ENCODE data around the gene WNT9A.

DNA sequence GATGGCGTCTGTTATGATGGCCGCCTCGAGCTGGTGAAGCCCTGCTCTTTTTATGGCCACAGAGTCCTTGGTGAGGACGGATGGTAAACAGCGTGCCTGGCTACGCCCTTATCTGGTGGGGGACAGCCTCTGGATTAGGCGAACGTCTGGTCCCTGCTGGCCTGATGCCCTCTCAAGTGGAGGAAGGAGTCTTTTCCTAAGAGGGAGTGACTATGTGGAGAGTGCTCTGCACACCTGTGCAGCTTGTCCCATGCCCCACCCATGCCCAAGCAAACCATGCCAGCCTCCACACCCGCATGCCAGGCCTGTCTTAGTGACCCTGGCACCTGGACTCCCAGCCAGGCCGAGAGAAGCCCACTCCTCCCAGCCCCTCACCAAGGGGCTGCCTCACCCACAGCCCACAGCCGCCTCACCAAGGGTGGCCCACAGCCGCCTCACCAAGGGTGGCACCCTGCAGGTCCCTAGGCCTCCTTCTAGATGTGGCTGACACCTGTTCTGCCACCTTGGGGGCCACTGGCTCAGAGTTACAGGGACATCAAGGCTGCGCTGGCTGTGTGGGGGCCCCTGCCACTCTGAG lies 40.2 kb downstream of the WNT9A start:
- TF ChIP-seq, protein P1, sequence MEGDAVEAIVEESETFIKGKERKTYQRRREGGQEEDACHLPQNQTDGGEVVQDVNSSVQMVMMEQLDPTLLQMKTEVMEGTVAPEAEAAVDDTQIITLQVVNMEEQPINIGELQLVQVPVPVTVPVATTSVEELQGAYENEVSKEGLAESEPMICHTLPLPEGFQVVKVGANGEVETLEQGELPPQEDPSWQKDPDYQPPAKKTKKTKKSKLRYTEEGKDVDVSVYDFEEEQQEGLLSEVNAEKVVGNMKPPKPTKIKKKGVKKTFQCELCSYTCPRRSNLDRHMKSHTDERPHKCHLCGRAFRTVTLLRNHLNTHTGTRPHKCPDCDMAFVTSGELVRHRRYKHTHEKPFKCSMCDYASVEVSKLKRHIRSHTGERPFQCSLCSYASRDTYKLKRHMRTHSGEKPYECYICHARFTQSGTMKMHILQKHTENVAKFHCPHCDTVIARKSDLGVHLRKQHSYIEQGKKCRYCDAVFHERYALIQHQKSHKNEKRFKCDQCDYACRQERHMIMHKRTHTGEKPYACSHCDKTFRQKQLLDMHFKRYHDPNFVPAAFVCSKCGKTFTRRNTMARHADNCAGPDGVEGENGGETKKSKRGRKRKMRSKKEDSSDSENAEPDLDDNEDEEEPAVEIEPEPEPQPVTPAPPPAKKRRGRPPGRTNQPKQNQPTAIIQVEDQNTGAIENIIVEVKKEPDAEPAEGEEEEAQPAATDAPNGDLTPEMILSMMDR (IDR thresholded peaks at IDR 0.05; ENCODE audit: poor library complexity): no peak
- TF ChIP-seq EZH2 (IDR thresholded peaks at IDR 0.05; ENCODE audit: borderline replicate concordance) (no peak), EZH2phosphoT487 (IDR thresholded peaks at IDR 0.05; ENCODE audit: low read depth, severe bottlenecking, unreplicated experiment) (no peak)
